SU-DHL-6 (cell line): ENCODE data around the gene KIR3DL2.
"Not testable (repeated sequence)": the region's sequence is repeated elsewhere in the genome, so short reads cannot be mapped to it uniquely, and the experiment has no call there.

Source experiments
- H2AFZ ChIP-seq: fragments of 200-600 bp; sonication (generic); 2 replicates; pipeline ENCODE4 v1.6.1; 2014; ENCODE audit warnings: low read depth, mild to moderate bottlenecking, moderate library complexity, mixed read lengths, antibody characterized with exemption, low read length; ENCODE audit not compliant: severe bottlenecking
- H3F3A ChIP-seq: fragments of 200-600 bp; shearing (Covaris generic); 2 replicates; pipeline ENCODE4 v1.6.0; 2016; ENCODE audit warnings: antibody characterized with exemption, mild to moderate bottlenecking; ENCODE audit not compliant: insufficient read depth
- H3K27ac ChIP-seq: fragments of 200-600 bp; sonication (generic); 2 replicates; pipeline ENCODE4 v1.5.1; 2016; ENCODE audit warnings: low read depth, mild to moderate bottlenecking, low read length, moderate library complexity, mixed read lengths
- H3K27me3 ChIP-seq: fragments of 200-600 bp; sonication (generic), shearing (Covaris generic); 2 replicates; pipeline ENCODE4 v1.6.0; 2014; ENCODE audit warnings: mild to moderate bottlenecking, low read length
- H3K36me3 ChIP-seq: fragments of 200-600 bp; sonication (generic); 2 replicates; pipeline ENCODE4 v1.6.1; 2014; ENCODE audit warnings: mild to moderate bottlenecking, low read length, mixed read lengths
- H3K4me2 ChIP-seq: fragments of 300-600, 200-600 bp; shearing (Covaris generic), sonication (generic); 2 replicates; pipeline ENCODE4 v1.6.0; 2014; ENCODE audit warnings: low read length, low read depth, mild to moderate bottlenecking; ENCODE audit not compliant: poor library complexity, severe bottlenecking
- H3K4me3 ChIP-seq: fragments of 200-600 bp; sonication (generic); 2 replicates; pipeline ENCODE4 v1.5.1; 2014; ENCODE audit warnings: antibody characterized with exemption, low read length, mild to moderate bottlenecking, mixed read lengths; ENCODE audit not compliant: insufficient read depth, poor library complexity, severe bottlenecking
- H3K79me2 ChIP-seq: fragments of 200-600 bp; sonication (generic); 2 replicates; pipeline ENCODE4 v1.6.1; 2014; ENCODE audit warnings: mild to moderate bottlenecking, low read length, moderate library complexity; ENCODE audit not compliant: insufficient read depth
- H3K9ac ChIP-seq: fragments of 200-600 bp; sonication (generic); 2 replicates; pipeline ENCODE4 v1.7.0; 2014; ENCODE audit warnings: mild to moderate bottlenecking, low read length
- H3K9me2 ChIP-seq: fragments of 200-600 bp; sonication (generic); replicated peaks from 2 replicates; pipeline ENCODE4 v1.6.1; 2014; ENCODE audit warnings: low read length; ENCODE audit not compliant: insufficient read depth
- H3K9me3 ChIP-seq: fragments of 200-600 bp; sonication (generic); 2 replicates; pipeline ENCODE4 v1.6.1; 2014; ENCODE audit warnings: low read length, mixed read lengths; ENCODE audit not compliant: insufficient read depth
- H4K20me1 ChIP-seq: fragments of 200-600 bp; sonication (generic); 2 replicates; pipeline ENCODE4 v1.6.1; 2014; ENCODE audit warnings: low read depth, mild to moderate bottlenecking, antibody characterized with exemption, low read length, moderate library complexity, mixed read lengths
- CTCF ChIP-seq: fragments of 200-600 bp; sonication (generic); IDR thresholded peaks from one replicate; pipeline ENCODE4 v1.5.1; 2017; ENCODE audit warnings: antibody characterized with exemption, mild to moderate bottlenecking, low read length, moderate library complexity; ENCODE audit not compliant: insufficient read depth, poor library complexity, severe bottlenecking
- EZH2phosphoT487 ChIP-seq: fragments of 200-600 bp; sonication (generic), shearing (Covaris generic); conservative IDR thresholded peaks from 2 replicates; pipeline ENCODE4 v1.6.1; 2018; ENCODE audit warnings: mild to moderate bottlenecking, antibody characterized with exemption, low read length, moderate library complexity, mixed read lengths

Gene KIR3DL2

GRCh38 chr19:54805665-54806515 lies 44.4 kb upstream of the KIR3DL2 start:
- TF ChIP-seq EZH2phosphoT487 (no peak), CTCF (no peak)
- Histone ChIP-seq H3F3A (no peaks in the 10 kb centered on the region), H3K9me3 (no peaks in the 10 kb centered on the region), H2AFZ (no peak overlapping the region), H4K20me1 (no peaks in the 10 kb centered on the region), H3K9me2 (no peaks in the 10 kb centered on the region), H3K4me3 (no peak overlapping the region), H3K27ac (no peak overlapping the region), H3K36me3 (no peaks in the 10 kb centered on the region), H3K4me2 (no peak overlapping the region), H3K27me3 (no peaks in the 10 kb centered on the region), H3K9ac (no peak overlapping the region), H3K79me2 (no peaks in the 10 kb centered on the region)

- Histone ChIP-seq H3K27me3 (no peaks in the 10 kb centered on the region), H3K4me2 (no peak overlapping the region), H3K79me2 (no peaks in the 10 kb centered on the region), H4K20me1 (no peaks in the 10 kb centered on the region), H3K9ac (no peak overlapping the region), H3K9me2 (no peaks in the 10 kb centered on the region), H3F3A (no peaks in the 10 kb centered on the region), H2AFZ (no peak overlapping the region), H3K4me3 (no peak overlapping the region), H3K27ac (no peak overlapping the region), H3K36me3 (no peaks in the 10 kb centered on the region), H3K9me3 (no peaks in the 10 kb centered on the region)
- TF ChIP-seq CTCF (no peak), EZH2phosphoT487 (no peak)
These were observed 43.8 kb upstream of the KIR3DL2 start for GRCh38 chr19:54806516-54806838.

- H3K79me2 ChIP-seq, H3K27me3 ChIP-seq, H3F3A ChIP-seq, H3K36me3 ChIP-seq, H2AFZ ChIP-seq, H3K9me3 ChIP-seq, H3K9ac ChIP-seq, H3K4me3 ChIP-seq, H4K20me1 ChIP-seq, H3K4me2 ChIP-seq, H3K27ac ChIP-seq, H3K9me2 ChIP-seq: not testable (repeated sequence)
These were observed 35.7 kb upstream of the KIR3DL2 start for GRCh38 chr19:54814571-54814970.

- not testable (repeated sequence) for H3K9me3 ChIP-seq, H3K27ac ChIP-seq, H3K4me3 ChIP-seq, H3K79me2 ChIP-seq, H3K9me2 ChIP-seq, H3K27me3 ChIP-seq, H3F3A ChIP-seq, H4K20me1 ChIP-seq, H3K36me3 ChIP-seq, H3K4me2 ChIP-seq, H3K9ac ChIP-seq, H2AFZ ChIP-seq
These were observed 34.0 kb upstream of the KIR3DL2 start, which contains the start of gene KIR3DL1 for GRCh38 chr19:54816251-54816650. TSS of gene KIR3DL1 (plus strand) at chr19:54816468.
